ENCODE measurements around the gene TTLL12.

TTLL12 gene

DNA sequence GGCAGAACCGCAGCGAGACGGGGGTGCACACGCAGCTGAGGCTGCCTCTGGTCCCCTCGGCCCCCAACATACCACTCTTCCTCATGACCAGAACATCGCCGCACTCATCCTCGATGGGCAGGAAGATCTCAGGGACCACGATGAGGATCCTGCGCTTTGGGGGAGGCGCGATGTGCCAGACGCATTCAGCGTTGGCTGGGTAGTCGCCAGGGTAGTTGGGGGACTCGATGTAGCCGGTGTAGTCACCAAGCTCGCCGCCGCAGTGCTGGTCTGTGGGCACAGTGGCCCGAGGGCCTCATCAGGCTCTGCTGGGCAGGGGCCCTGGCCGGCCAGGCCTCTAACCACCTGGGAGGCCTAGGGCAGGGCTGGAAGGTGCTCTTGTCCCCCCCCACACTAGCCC is 23.0 kb upstream of the TTLL12 start:
- in situ Hi-C loops (cut with MboI; ENCODE audit: low pct_unique_long_range_greater_than_20kb, low sequenced_read_pairs, unreplicated experiment): no loop called here
- TF ChIP-seq CTCF (IDR thresholded peaks at IDR 0.05; ENCODE audit: extremely low read depth, insufficient read depth, missing control alignments): no peak
- DNase-seq (ENCODE audit: low spot score): no peak

GRCh38 chr22:43209523-43209890 is 22.6 kb upstream of the TTLL12 start:
- no peak for TF ChIP-seq CTCF (IDR thresholded peaks at IDR 0.05; ENCODE audit: extremely low read depth, insufficient read depth, missing control alignments)
- DNase-seq (ENCODE audit: low spot score): no peak
- in situ Hi-C loops (cut with MboI; ENCODE audit: low pct_unique_long_range_greater_than_20kb, low sequenced_read_pairs, unreplicated experiment): no loop called here

- no peak for DNase-seq (ENCODE audit: low spot score)
- in situ Hi-C loops (cut with MboI; ENCODE audit: low pct_unique_long_range_greater_than_20kb, low sequenced_read_pairs, unreplicated experiment): no loop called here
- no peak for TF ChIP-seq CTCF (IDR thresholded peaks at IDR 0.05; ENCODE audit: extremely low read depth, insufficient read depth, missing control alignments)
Observed at GRCh38 chr22:43208703-43209522, 22.0 kb upstream of the TTLL12 start.

GRCh38 chr22:43207849-43208702 is 21.1 kb upstream of the TTLL12 start:
- in situ Hi-C loops (cut with MboI; ENCODE audit: low pct_unique_long_range_greater_than_20kb, low sequenced_read_pairs, unreplicated experiment): no loop called here
- TF ChIP-seq CTCF (IDR thresholded peaks at IDR 0.05; ENCODE audit: extremely low read depth, insufficient read depth, missing control alignments): no peak
- no peak for DNase-seq (ENCODE audit: low spot score)

- no peak for TF ChIP-seq CTCF (IDR thresholded peaks at IDR 0.05; ENCODE audit: extremely low read depth, insufficient read depth, missing control alignments)
- DNase-seq (ENCODE audit: low spot score): no peak
- in situ Hi-C loops (cut with MboI; ENCODE audit: low pct_unique_long_range_greater_than_20kb, low sequenced_read_pairs, unreplicated experiment): no loop called here
Observed at GRCh38 chr22:43207386-43207785, 20.5 kb upstream of the TTLL12 start.

DNA sequence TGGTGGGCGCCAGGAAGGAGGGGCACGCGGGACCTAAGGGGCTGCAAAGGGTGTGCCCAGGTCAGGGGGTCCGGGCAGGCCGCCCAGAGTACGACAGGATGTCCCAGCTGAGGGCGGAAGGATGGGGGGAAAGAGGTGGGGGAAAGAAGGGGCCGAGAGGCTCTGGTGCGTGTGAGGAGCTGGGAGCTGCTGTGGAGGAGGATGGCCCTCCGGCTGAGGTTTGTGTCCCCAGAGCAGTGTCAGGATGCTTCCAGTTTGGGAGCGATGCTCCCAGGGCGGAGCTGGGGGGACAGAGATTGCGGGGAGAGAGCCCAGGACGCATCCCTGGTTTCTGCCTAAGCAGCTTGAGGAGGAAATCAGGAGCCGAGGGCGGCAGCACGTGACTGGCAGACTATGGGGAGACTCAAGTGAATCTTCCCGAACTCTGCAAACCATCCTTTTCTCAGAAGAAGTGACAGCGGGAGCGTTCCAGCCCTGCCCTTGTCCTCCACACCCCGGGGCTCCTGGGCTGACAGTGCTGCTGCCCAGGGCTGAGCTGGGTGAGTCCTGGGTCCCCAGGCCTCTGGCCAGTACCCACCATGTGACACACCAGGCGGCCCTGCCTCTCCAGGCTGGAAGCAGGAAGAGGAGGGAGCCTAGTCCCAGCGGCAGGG is 19.7 kb upstream of the TTLL12 start:
- DNase-seq (ENCODE audit: low spot score): no peak
- no peak for TF ChIP-seq CTCF (IDR thresholded peaks at IDR 0.05; ENCODE audit: extremely low read depth, insufficient read depth, missing control alignments)
- in situ Hi-C loops (cut with MboI; ENCODE audit: low pct_unique_long_range_greater_than_20kb, low sequenced_read_pairs, unreplicated experiment): no loop called here

Measured in GM13977 (cell line).